HEK293 (cell line): ENCODE data around the gene ALKBH4.
"Not testable (repeated sequence)": the region's sequence is repeated elsewhere in the genome, so short reads cannot be mapped to it uniquely, and the experiment has no call there.

Source experiments
- CTCF ChIA-PET: fragments of 350-600 bp; formaldehyde crosslinking; extraction: SDS; loops from one replicate; lab custom pipeline; 2021; ENCODE audit warnings: antibody characterized with exemption; lab: Yijun Ruan, JAX
- POLR2A ChIA-PET: fragments of 300-600 bp; formaldehyde crosslinking; extraction: SDS; loops from one replicate; lab custom pipeline; 2020; ENCODE audit warnings: antibody characterized with exemption, inconsistent platforms; lab: Yijun Ruan, JAX
- H3K27ac ChIP-seq: fragments of 200-500 bp; sonication (Bioruptor generic); 2 replicates; pipeline ENCODE4 v1.5.1; 2014; ENCODE audit warnings: low read depth, low read length, control low read depth, inconsistent platforms; ENCODE audit errors: extremely low read depth
- H3K36me3 ChIP-seq, 2 experiments: fragments of 200-500 bp in 1 of 2; sonication (Bioruptor generic) in 1 of 2; 1 replicate in 1 of 2; 2 replicates in 1 of 2; pipeline ENCODE4 v1.5.1; 2014 to 2017; ENCODE audit warnings: inconsistent platforms in 2 of 2, low read length in 2 of 2; ENCODE audit not compliant: control insufficient read depth in 2 of 2, insufficient read depth in 1 of 2
- H3K4me1 ChIP-seq: fragments of 200-500 bp; sonication (Bioruptor generic); 2 replicates; pipeline ENCODE4 v1.5.1; 2014; ENCODE audit warnings: mild to moderate bottlenecking, low read length, inconsistent platforms; ENCODE audit not compliant: control insufficient read depth, insufficient read depth
- H3K4me3 ChIP-seq: 2 replicates; pipeline ENCODE4 v1.5.1; 2011; ENCODE audit warnings: low read depth, mild to moderate bottlenecking, control low read depth, low read length, moderate library complexity
- H3K9me3 ChIP-seq: fragments of 200-500 bp; sonication (Bioruptor generic); 2 replicates; pipeline ENCODE4 v1.5.1; 2014; ENCODE audit warnings: low read depth, low read length, inconsistent platforms; ENCODE audit not compliant: control insufficient read depth, insufficient read depth
- EGR2 ChIP-seq: fragments of 450-650 bp; formaldehyde crosslinking; IDR thresholded peaks from 2 replicates; pipeline ENCODE4 v1.5.1; 2016; ENCODE audit warnings: low read depth, missing biosample characterization, missing genetic modification characterization
- KLF1 ChIP-seq: fragments of 450-650 bp; formaldehyde crosslinking; IDR thresholded peaks from 2 replicates; pipeline ENCODE4 v1.5.1; 2016; ENCODE audit warnings: missing biosample characterization, missing genetic modification characterization
- KLF17 ChIP-seq: fragments of 450-650 bp; formaldehyde crosslinking; IDR thresholded peaks from 2 replicates; pipeline ENCODE4 v1.5.1; 2016; ENCODE audit warnings: missing biosample characterization, missing genetic modification characterization
- PRDM4 ChIP-seq: fragments of 450-650 bp; formaldehyde crosslinking; IDR thresholded peaks from 2 replicates; pipeline ENCODE4 v1.5.1; 2017; ENCODE audit warnings: missing biosample characterization, missing genetic modification characterization
- SP3 ChIP-seq: fragments of 450-650 bp; formaldehyde crosslinking; IDR thresholded peaks from 2 replicates; pipeline ENCODE4 v1.5.1; 2016; ENCODE audit warnings: missing biosample characterization, missing genetic modification characterization
- WT1 ChIP-seq: fragments of 450-650 bp; formaldehyde crosslinking; IDR thresholded peaks from 2 replicates; pipeline ENCODE4 v1.5.1; 2016; ENCODE audit warnings: missing biosample characterization, missing genetic modification characterization
- ZFHX2 ChIP-seq: fragments of 450-650 bp; formaldehyde crosslinking; conservative IDR thresholded peaks from 2 replicates; pipeline ENCODE4 v1.5.1; 2016; ENCODE audit warnings: missing biosample characterization, missing genetic modification characterization
- ZNF266 ChIP-seq: fragments of 450-650 bp; formaldehyde crosslinking; IDR thresholded peaks from 2 replicates; pipeline ENCODE4 v1.5.1; 2016; ENCODE audit warnings: missing biosample characterization, missing genetic modification characterization, low read depth
- ZNF596 ChIP-seq: fragments of 450-650 bp; IDR thresholded peaks from 2 replicates; pipeline ENCODE4 v1.5.0; 2018; ENCODE audit warnings: missing biosample characterization, mild to moderate bottlenecking, missing genetic modification characterization, moderate library complexity
- ZNF747 ChIP-seq: fragments of 450-650 bp; formaldehyde crosslinking; IDR thresholded peaks from 2 replicates; pipeline ENCODE4 v1.5.1; 2016; ENCODE audit warnings: missing biosample characterization, missing genetic modification characterization
- TF ChIP-seq, protein P1 (sequence below): fragments of 450-650 bp; formaldehyde crosslinking; IDR thresholded peaks from 2 replicates; pipeline ENCODE4 v1.5.1; 2016; ENCODE audit warnings: missing biosample characterization, missing genetic modification characterization, borderline replicate concordance
- TF ChIP-seq, protein P2 (sequence below): fragments of 450-650 bp; formaldehyde crosslinking; IDR thresholded peaks from 2 replicates; pipeline ENCODE4 v1.5.1; 2016; ENCODE audit warnings: missing biosample characterization, missing genetic modification characterization
- TF ChIP-seq, protein P3 (sequence below): fragments of 450-650 bp; formaldehyde crosslinking; IDR thresholded peaks from 2 replicates; pipeline ENCODE4 v1.5.1; 2016; ENCODE audit warnings: missing biosample characterization, missing genetic modification characterization
- TF ChIP-seq, protein P4 (sequence below): fragments of 450-650 bp; formaldehyde crosslinking; IDR thresholded peaks from 2 replicates; pipeline ENCODE4 v1.5.1; 2017; ENCODE audit warnings: missing biosample characterization, missing genetic modification characterization

The ALKBH4 gene

DNA sequence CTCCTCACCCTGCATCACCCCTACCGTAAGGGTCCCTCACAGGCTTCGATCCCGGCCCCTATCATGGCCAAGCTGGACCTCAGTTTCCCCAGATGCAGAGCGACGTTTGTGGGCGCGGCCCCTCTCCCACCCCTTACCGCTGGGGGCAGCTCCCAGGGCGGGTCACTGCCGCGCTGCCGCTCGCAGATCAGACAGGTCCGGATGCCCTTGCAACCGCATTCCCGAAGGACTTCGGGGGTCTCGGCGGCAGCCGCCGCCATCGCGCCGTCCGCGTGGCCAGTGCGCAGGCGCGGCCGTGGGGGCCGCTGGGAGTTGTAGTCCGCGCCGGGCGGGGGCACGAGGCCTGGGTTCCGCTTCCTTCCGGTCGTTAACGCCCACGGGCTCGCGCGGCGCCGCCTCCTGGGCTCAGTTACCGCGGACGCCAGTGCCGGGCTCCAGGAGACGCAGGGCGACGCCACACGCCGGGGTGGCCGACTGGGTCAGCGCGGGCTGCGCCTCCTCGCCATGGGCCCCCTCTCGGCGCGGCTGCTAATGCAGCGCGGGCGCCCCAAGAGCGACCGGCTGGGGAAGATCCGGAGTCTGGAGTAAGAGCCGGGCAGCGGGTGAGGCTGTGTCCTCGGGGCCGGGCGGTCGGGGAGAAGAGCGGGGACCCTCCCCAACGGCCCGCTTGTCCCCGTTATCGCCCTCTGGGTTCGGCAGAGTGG is at the start of gene ALKBH4, which contains the start of gene LRWD1 (continued):
- no peak for TF ChIP-seq ZNF747
- no peak for TF ChIP-seq ZNF596 (tag by site-specific recombination)

DNA sequence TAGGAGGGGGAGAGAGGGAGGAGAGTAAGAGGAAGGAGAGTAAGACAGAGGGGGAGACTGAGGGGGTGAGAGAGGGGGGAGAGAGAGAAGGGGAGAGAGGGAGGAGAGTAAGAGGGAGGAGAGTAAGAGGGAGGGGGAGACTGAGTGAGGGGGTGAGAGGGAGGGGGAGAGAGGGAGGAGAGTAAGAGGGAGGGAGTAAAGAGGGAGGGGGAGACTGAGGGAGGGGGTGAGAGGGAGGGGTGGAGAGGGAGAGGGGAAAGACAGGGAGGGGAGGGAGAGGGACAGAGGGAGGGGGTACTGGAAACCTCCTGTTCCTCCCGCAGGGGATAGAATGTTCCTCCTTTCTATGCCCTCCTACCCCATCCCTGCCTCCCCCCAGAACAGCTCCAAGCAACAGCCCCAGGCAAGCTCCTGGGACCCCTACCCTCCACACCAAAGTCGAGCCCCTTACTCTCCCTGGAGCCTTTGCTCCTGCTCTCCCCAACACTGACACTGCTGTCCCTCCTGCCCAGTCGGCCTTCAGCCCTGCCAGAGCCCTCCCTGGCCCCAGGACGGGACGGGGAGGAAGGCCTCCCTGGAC is 48.1 kb upstream of the ALKBH4 start:
- POLR2A ChIA-PET, H3K9me3 ChIP-seq, H3K27ac ChIP-seq: not testable (repeated sequence)

More for the DNA sequence above, 48.1 kb upstream of the ALKBH4 start:
- H3K4me3 ChIP-seq, CTCF ChIA-PET, H3K4me1 ChIP-seq, H3K36me3 ChIP-seq: not testable (repeated sequence)
- TF ChIP-seq, protein P1, sequence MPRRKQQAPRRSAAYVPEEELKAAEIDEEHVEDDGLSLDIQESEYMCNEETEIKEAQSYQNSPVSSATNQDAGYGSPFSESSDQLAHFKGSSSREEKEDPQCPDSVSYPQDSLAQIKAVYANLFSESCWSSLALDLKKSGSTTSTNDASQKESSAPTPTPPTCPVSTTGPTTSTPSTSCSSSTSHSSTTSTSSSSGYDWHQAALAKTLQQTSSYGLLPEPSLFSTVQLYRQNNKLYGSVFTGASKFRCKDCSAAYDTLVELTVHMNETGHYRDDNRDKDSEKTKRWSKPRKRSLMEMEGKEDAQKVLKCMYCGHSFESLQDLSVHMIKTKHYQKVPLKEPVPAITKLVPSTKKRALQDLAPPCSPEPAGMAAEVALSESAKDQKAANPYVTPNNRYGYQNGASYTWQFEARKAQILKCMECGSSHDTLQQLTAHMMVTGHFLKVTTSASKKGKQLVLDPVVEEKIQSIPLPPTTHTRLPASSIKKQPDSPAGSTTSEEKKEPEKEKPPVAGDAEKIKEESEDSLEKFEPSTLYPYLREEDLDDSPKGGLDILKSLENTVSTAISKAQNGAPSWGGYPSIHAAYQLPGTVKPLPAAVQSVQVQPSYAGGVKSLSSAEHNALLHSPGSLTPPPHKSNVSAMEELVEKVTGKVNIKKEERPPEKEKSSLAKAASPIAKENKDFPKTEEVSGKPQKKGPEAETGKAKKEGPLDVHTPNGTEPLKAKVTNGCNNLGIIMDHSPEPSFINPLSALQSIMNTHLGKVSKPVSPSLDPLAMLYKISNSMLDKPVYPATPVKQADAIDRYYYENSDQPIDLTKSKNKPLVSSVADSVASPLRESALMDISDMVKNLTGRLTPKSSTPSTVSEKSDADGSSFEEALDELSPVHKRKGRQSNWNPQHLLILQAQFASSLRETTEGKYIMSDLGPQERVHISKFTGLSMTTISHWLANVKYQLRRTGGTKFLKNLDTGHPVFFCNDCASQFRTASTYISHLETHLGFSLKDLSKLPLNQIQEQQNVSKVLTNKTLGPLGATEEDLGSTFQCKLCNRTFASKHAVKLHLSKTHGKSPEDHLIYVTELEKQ = 0 out of 2 replicates have a peak, but pooled peaks have one; percentile 30
- peak; percentile 35; the same call in 1 of the 2 replicates for TF ChIP-seq ZNF266 (tag by site-specific recombination)
- TF ChIP-seq ZFHX2 = peak; percentile 76
- TF ChIP-seq, protein P2, sequence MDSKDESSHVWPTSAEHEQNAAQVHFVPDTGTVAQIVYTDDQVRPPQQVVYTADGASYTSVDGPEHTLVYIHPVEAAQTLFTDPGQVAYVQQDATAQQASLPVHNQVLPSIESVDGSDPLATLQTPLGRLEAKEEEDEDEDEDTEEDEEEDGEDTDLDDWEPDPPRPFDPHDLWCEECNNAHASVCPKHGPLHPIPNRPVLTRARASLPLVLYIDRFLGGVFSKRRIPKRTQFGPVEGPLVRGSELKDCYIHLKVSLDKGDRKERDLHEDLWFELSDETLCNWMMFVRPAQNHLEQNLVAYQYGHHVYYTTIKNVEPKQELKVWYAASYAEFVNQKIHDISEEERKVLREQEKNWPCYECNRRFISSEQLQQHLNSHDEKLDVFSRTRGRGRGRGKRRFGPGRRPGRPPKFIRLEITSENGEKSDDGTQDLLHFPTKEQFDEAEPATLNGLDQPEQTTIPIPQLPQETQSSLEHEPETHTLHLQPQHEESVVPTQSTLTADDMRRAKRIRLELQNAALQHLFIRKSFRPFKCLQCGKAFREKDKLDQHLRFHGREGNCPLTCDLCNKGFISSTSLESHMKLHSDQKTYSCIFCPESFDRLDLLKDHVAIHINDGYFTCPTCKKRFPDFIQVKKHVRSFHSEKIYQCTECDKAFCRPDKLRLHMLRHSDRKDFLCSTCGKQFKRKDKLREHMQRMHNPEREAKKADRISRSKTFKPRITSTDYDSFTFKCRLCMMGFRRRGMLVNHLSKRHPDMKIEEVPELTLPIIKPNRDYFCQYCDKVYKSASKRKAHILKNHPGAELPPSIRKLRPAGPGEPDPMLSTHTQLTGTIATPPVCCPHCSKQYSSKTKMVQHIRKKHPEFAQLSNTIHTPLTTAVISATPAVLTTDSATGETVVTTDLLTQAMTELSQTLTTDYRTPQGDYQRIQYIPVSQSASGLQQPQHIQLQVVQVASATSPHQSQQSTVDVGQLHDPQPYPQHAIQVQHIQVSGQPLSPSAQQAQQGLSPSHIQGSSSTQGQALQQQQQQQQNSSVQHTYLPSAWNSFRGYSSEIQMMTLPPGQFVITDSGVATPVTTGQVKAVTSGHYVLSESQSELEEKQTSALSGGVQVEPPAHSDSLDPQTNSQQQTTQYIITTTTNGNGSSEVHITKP (tag by site-specific recombination) = 0 out of 2 replicates have a peak, but pooled peaks have one; percentile 28
- peak; percentile 46 for TF ChIP-seq PRDM4
- TF ChIP-seq KLF17 (tag by site-specific recombination) = peak; percentile 91
- TF ChIP-seq WT1 (tag by site-specific recombination) = peak; percentile 95
- TF ChIP-seq SP3 (tag by site-specific recombination) = peak; percentile 67
- TF ChIP-seq KLF1 (tag by site-specific recombination) = 0 out of 2 replicates have a peak, but pooled peaks have one; percentile 50
- TF ChIP-seq EGR2 (tag by site-specific recombination) = peak; percentile 54; the same call in 1 of the 2 replicates
- TF ChIP-seq, protein P3, sequence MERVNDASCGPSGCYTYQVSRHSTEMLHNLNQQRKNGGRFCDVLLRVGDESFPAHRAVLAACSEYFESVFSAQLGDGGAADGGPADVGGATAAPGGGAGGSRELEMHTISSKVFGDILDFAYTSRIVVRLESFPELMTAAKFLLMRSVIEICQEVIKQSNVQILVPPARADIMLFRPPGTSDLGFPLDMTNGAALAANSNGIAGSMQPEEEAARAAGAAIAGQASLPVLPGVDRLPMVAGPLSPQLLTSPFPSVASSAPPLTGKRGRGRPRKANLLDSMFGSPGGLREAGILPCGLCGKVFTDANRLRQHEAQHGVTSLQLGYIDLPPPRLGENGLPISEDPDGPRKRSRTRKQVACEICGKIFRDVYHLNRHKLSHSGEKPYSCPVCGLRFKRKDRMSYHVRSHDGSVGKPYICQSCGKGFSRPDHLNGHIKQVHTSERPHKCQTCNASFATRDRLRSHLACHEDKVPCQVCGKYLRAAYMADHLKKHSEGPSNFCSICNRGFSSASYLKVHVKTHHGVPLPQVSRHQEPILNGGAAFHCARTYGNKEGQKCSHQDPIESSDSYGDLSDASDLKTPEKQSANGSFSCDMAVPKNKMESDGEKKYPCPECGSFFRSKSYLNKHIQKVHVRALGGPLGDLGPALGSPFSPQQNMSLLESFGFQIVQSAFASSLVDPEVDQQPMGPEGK = 0 out of 2 replicates have a peak, but pooled peaks have one; percentile 30
- TF ChIP-seq, protein P4, sequence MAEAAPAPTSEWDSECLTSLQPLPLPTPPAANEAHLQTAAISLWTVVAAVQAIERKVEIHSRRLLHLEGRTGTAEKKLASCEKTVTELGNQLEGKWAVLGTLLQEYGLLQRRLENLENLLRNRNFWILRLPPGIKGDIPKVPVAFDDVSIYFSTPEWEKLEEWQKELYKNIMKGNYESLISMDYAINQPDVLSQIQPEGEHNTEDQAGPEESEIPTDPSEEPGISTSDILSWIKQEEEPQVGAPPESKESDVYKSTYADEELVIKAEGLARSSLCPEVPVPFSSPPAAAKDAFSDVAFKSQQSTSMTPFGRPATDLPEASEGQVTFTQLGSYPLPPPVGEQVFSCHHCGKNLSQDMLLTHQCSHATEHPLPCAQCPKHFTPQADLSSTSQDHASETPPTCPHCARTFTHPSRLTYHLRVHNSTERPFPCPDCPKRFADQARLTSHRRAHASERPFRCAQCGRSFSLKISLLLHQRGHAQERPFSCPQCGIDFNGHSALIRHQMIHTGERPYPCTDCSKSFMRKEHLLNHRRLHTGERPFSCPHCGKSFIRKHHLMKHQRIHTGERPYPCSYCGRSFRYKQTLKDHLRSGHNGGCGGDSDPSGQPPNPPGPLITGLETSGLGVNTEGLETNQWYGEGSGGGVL (tag by site-specific recombination) = 0 out of 2 replicates have a peak, but pooled peaks have one; percentile 16
